Measurements from ENCODE around the gene SYT11.

The SYT11 gene

GRCh38 chr1:155859234-155859829, at the start of gene SYT11:
TSS of gene SYT11 (plus strand) at chr1:155859567. CDS start at chr1:155859762, 195 bp downstream.
- in situ Hi-C loops (cut with HindIII; ENCODE audit: low sequenced_read_pairs): no loop called here
- peak within 1 kb of the TSS; percentile 45 for H3K4me3 ChIP-seq (ENCODE audit: low read depth, low read length)

GRCh38 chr1:155812878-155813277, 46.5 kb upstream of the SYT11 start:
- TF ChIP-seq CTCF (IDR thresholded peaks at IDR 0.05; ENCODE audit: low read depth, low read length, missing control alignments): no peak
- in situ Hi-C loops (cut with HindIII; ENCODE audit: low sequenced_read_pairs): no loop called here
- DNase-seq (ENCODE audit: low read depth): no peak

More at GRCh38 chr1:155859234-155859829, at the start of gene SYT11:
- peak; percentile 11 for TF ChIP-seq CTCF (IDR thresholded peaks at IDR 0.05; ENCODE audit: low read depth, low read length, missing control alignments)
- DNase-seq (ENCODE audit: low read depth): peak; percentile 88

GRCh38 chr1:155813672-155814071, 45.7 kb upstream of the SYT11 start:
- DNase-seq (ENCODE audit: low read depth): no peak
- H3K4me3 ChIP-seq (ENCODE audit: low read depth, low read length): no peak overlapping the region
- no peak for TF ChIP-seq CTCF (IDR thresholded peaks at IDR 0.05; ENCODE audit: low read depth, low read length, missing control alignments)
- in situ Hi-C loops (cut with HindIII; ENCODE audit: low sequenced_read_pairs): no loop called here

More at GRCh38 chr1:155812878-155813277, 46.5 kb upstream of the SYT11 start:
- no peak overlapping the region for H3K4me3 ChIP-seq (ENCODE audit: low read depth, low read length)

GRCh38 chr1:155816351-155816750, 43.0 kb upstream of the SYT11 start:
- TF ChIP-seq CTCF (IDR thresholded peaks at IDR 0.05; ENCODE audit: low read depth, low read length, missing control alignments): no peak
- DNase-seq (ENCODE audit: low read depth): no peak
- H3K4me3 ChIP-seq (ENCODE audit: low read depth, low read length): no peak overlapping the region
- in situ Hi-C loops (cut with HindIII; ENCODE audit: low sequenced_read_pairs): no loop called here

- in situ Hi-C loops (cut with HindIII; ENCODE audit: low sequenced_read_pairs): no loop called here
- no peak for DNase-seq (ENCODE audit: low read depth)
- no peak for TF ChIP-seq CTCF (IDR thresholded peaks at IDR 0.05; ENCODE audit: low read depth, low read length, missing control alignments)
Observed at GRCh38 chr1:155827450-155827849, 31.9 kb upstream of the SYT11 start.

GRCh38 chr1:155831279-155831976, 27.9 kb upstream of the SYT11 start:
- no peak for DNase-seq (ENCODE audit: low read depth)
- H3K4me3 ChIP-seq (ENCODE audit: low read depth, low read length): no peak overlapping the region
- no peak for TF ChIP-seq CTCF (IDR thresholded peaks at IDR 0.05; ENCODE audit: low read depth, low read length, missing control alignments)
- in situ Hi-C loops (cut with HindIII; ENCODE audit: low sequenced_read_pairs): no loop called here

More at GRCh38 chr1:155827450-155827849, 31.9 kb upstream of the SYT11 start:
- H3K4me3 ChIP-seq (ENCODE audit: low read depth, low read length): no peak overlapping the region

All from astrocyte of the cerebellum (primary cell).